ENCODE data around the gene LAD1.

The LAD1 gene

DNA sequence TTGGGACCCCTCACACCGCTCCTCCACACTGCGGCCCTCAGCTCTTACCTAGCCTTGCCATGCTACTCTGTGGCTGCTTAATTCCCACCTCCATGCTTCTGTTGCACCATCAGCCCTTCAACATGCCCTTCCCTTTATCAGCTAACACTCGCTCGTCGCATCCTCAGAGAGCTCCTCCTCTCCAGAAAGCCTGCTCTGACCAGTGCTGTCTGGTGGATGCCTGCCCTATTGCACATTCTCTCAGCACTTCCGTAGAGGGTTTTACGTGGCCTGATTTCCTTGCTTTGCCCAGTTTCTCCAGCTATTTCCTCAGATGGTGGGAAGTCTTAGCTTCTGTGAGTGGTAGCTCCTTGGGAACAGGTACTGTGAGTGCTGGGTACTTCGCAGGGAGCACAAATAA, 10.3 kb upstream of the LAD1 start:
- Histone ChIP-seq H3F3A (ENCODE audit: insufficient read depth, low read length) (no peaks in the 10 kb centered on the region), H3K4me2 (ENCODE audit: low read length) (no peak overlapping the region), H3K27me3 (ENCODE audit: insufficient read depth, low read length) (peaks cover 4% of the 10 kb centered on the region; the same call in 1 of the 2 replicates), H4K20me1 (ENCODE audit: insufficient read depth, low read length) (no peaks in the 10 kb centered on the region), H3K4me3 (ENCODE audit: low read depth, low read length, poor library complexity, severe bottlenecking) (no peak overlapping the region), H3K27ac (ENCODE audit: low read depth, low read length, poor library complexity, severe bottlenecking) (no peak overlapping the region), H2AFZ (ENCODE audit: low read length) (no peak overlapping the region), H3K79me2 (ENCODE audit: insufficient read depth, low read length) (no peaks in the 10 kb centered on the region), H3K36me3 (ENCODE audit: insufficient read depth, low read length) (no peaks in the 10 kb centered on the region), H3K9me2 (ENCODE audit: low read depth, low read length) (no peaks in the 10 kb centered on the region), H3K9ac (ENCODE audit: low read length) (no peak overlapping the region), H3K9me3 (ENCODE audit: low read length) (no peaks in the 10 kb centered on the region), H3K4me1 (ENCODE audit: insufficient read depth, low read length, severe bottlenecking) (no peaks in the 10 kb centered on the region)
- TF ChIP-seq CTCF (IDR thresholded peaks at IDR 0.05; ENCODE audit: low read length): no peak
- TF ChIP-seq EZH2 (IDR thresholded peaks at IDR 0.05; ENCODE audit: borderline replicate concordance, low read length): no peak

- no peaks in the 10 kb centered on the region for H4K20me1 ChIP-seq (ENCODE audit: insufficient read depth, low read length)
- no peak overlapping the region for H3K9ac ChIP-seq (ENCODE audit: low read length)
- no peaks in the 10 kb centered on the region for H3K4me1 ChIP-seq (ENCODE audit: insufficient read depth, low read length, severe bottlenecking)
- no peak for TF ChIP-seq EZH2 (IDR thresholded peaks at IDR 0.05; ENCODE audit: borderline replicate concordance, low read length)
- TF ChIP-seq CTCF (IDR thresholded peaks at IDR 0.05; ENCODE audit: low read length): no peak
- no peaks in the 10 kb centered on the region for H3K9me3 ChIP-seq (ENCODE audit: low read length)
- peaks cover 4% of the 10 kb centered on the region; the same call in 1 of the 2 replicates for H3K27me3 ChIP-seq (ENCODE audit: insufficient read depth, low read length)
- H3K27ac ChIP-seq (ENCODE audit: low read depth, low read length, poor library complexity, severe bottlenecking): no peak overlapping the region
- H3K79me2 ChIP-seq (ENCODE audit: insufficient read depth, low read length): no peaks in the 10 kb centered on the region
- no peak overlapping the region for H3K4me2 ChIP-seq (ENCODE audit: low read length)
- H2AFZ ChIP-seq (ENCODE audit: low read length): no peak overlapping the region
- no peaks in the 10 kb centered on the region for H3K9me2 ChIP-seq (ENCODE audit: low read depth, low read length)
- H3K36me3 ChIP-seq (ENCODE audit: insufficient read depth, low read length): no peaks in the 10 kb centered on the region
- no peaks in the 10 kb centered on the region for H3F3A ChIP-seq (ENCODE audit: insufficient read depth, low read length)
- H3K4me3 ChIP-seq (ENCODE audit: low read depth, low read length, poor library complexity, severe bottlenecking): no peak overlapping the region
Observed at GRCh38 chr1:201408834-201409200, 9.7 kb upstream of the LAD1 start.

DNA sequence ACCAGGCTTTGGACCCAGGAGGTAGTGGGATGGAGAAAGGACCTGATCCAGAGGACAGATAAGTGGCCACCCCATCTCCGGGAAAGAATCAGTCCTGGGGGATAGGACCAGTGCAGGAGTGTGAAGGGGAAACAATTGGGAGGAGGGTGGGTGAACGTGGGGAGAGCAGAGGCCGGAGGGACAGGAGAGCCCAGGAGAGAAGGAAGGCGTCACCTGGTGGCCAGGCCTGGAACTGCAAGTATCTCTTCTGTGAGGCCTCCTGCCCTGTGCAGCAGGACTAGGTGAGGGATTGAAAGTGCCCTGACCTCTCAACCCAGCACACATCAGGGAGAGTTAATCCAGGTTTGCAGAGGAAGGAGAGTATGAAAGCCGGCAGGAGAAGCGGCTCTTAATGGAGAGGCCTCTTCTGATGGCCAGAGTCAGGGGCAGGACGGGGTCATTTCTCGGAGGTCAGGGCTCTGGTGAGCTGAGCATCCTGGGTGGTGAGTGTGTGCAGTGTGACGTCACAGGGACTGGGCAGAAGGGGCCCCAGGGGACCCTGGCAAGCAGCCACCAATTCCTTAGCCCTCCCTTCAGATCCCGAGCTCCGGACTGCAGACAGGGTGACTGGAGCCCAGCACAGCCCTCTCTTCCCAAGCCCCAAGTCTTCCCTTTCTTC, 9.2 kb upstream of the LAD1 start:
- H3F3A ChIP-seq (ENCODE audit: insufficient read depth, low read length): no peaks in the 10 kb centered on the region
- no peaks in the 10 kb centered on the region for H3K79me2 ChIP-seq (ENCODE audit: insufficient read depth, low read length)
- no peak overlapping the region for H2AFZ ChIP-seq (ENCODE audit: low read length)
- no peak overlapping the region for H3K4me3 ChIP-seq (ENCODE audit: low read depth, low read length, poor library complexity, severe bottlenecking)
- H3K4me2 ChIP-seq (ENCODE audit: low read length): no peak overlapping the region
- no peaks in the 10 kb centered on the region for H4K20me1 ChIP-seq (ENCODE audit: insufficient read depth, low read length)
- no peak overlapping the region for H3K27ac ChIP-seq (ENCODE audit: low read depth, low read length, poor library complexity, severe bottlenecking)
- H3K27me3 ChIP-seq (ENCODE audit: insufficient read depth, low read length): peaks cover 5% of the 10 kb centered on the region; the same call in 1 of the 2 replicates
- no peaks in the 10 kb centered on the region for H3K4me1 ChIP-seq (ENCODE audit: insufficient read depth, low read length, severe bottlenecking)
- H3K9me2 ChIP-seq (ENCODE audit: low read depth, low read length): no peaks in the 10 kb centered on the region
- no peaks in the 10 kb centered on the region for H3K9me3 ChIP-seq (ENCODE audit: low read length)
- TF ChIP-seq CTCF (IDR thresholded peaks at IDR 0.05; ENCODE audit: low read length) (peak; percentile 92), EZH2 (IDR thresholded peaks at IDR 0.05; ENCODE audit: borderline replicate concordance, low read length) (no peak)
- no peak overlapping the region for H3K9ac ChIP-seq (ENCODE audit: low read length)
- H3K36me3 ChIP-seq (ENCODE audit: insufficient read depth, low read length): no peaks in the 10 kb centered on the region

All from OCI-LY1 (cell line).